Colonic mucosa (tissue), 4 donors: Measurements from ENCODE around the gene GABRP. TPM values are rescaled to one million over a fixed set of nuclear protein-coding genes. Genes with fewer than 3 reads are reported as not detected.

ENCODE experiments used
- DNase-seq: peaks from one replicate; pipeline ENCODE4 v3.0.0-alpha.2; 2020
- H3K27ac ChIP-seq: fragments of 200-600 bp; one replicate; pipeline ENCODE4 v1.8.0; 2021
- H3K27me3 ChIP-seq: fragments of 200-600 bp; one replicate; pipeline ENCODE4 v1.8.0; 2021
- H3K36me3 ChIP-seq: fragments of 200-600 bp; one replicate; pipeline ENCODE4 v1.8.0; 2021
- H3K4me1 ChIP-seq: fragments of 200-600 bp; one replicate; pipeline ENCODE4 v1.8.0; 2021; ENCODE audit warnings: mild to moderate bottlenecking
- H3K4me3 ChIP-seq: fragments of 200-600 bp; one replicate; pipeline ENCODE4 v1.8.0; 2021
- H3K9ac ChIP-seq, 2 donors: one replicate each; pipeline ENCODE4 v1.7.0; 2013; ENCODE audit warnings: control low read depth in 2 of 2, low read depth in 2 of 2, low read length in 2 of 2
- H3K9me3 ChIP-seq: fragments of 200-600 bp; one replicate; pipeline ENCODE4 v1.8.0; 2021
- CTCF ChIP-seq: fragments of 200-600 bp; IDR thresholded peaks from one replicate; pipeline ENCODE4 v1.8.0; 2022; ENCODE audit warnings: antibody characterized with exemption, mild to moderate bottlenecking
- intact Hi-C: fragments of 100-400 bp; cut with DNase I; formaldehyde crosslinking; loops from one replicate; pipeline ENCODE4 v1.14.1; 2022
- total RNA-seq, 2 donors: library from RNA; stranded (reverse); fragmentation: NEBNext Ultra II Directional in 1 of 2; extraction: Animal tissue kit (Norgen Biotek cat#: 25700) in 1 of 2; gene quantifications; one replicate each; pipeline ENCODE4 v1.2.1, GENCODE V29; 2021
- donor health status: healthy.
- donor health status: DM: no; HTN: no; CAD: no.
- donor health status: DM: no; HTN: no; CAD: no.

The GABRP gene
- total RNA-seq, 2 donors from 2014 or later: not detected

- Histone ChIP-seq H3K27ac (no peak overlapping the region), H3K9ac (no peak overlapping the region), H3K27me3 (no peaks in the 10 kb centered on the region), H3K36me3 (no peaks in the 10 kb centered on the region), H3K9me3 (no peaks in the 10 kb centered on the region), H3K4me3 (no peak overlapping the region), H3K4me1 (no peaks in the 10 kb centered on the region)
- no peak for DNase-seq
- intact Hi-C loops: no loop called here
- no peak for TF ChIP-seq CTCF
These were observed 42.8 kb upstream of the GABRP start for GRCh38 chr5:170740551-170741205.

GRCh38 chr5:170741801-170742200 is 41.7 kb upstream of the GABRP start:
- no peak overlapping the region for H3K27ac ChIP-seq
- H3K9me3 ChIP-seq: no peaks in the 10 kb centered on the region
- H3K27me3 ChIP-seq: no peaks in the 10 kb centered on the region
- TF ChIP-seq CTCF: no peak
- no peak for DNase-seq
- no peak overlapping the region for H3K9ac ChIP-seq
- no peaks in the 10 kb centered on the region for H3K4me1 ChIP-seq
- H3K36me3 ChIP-seq: no peaks in the 10 kb centered on the region
- intact Hi-C loops: no loop called here
- no peak overlapping the region for H3K4me3 ChIP-seq

GRCh38 chr5:170743876-170744212 is 39.7 kb upstream of the GABRP start:
- Histone ChIP-seq H3K27me3 (no peaks in the 10 kb centered on the region), H3K4me3 (no peak overlapping the region), H3K36me3 (no peaks in the 10 kb centered on the region), H3K4me1 (no peaks in the 10 kb centered on the region), H3K9ac (no peak overlapping the region), H3K27ac (no peak overlapping the region), H3K9me3 (no peaks in the 10 kb centered on the region)
- no peak for DNase-seq
- TF ChIP-seq CTCF: no peak
- intact Hi-C loops: loop anchor here (2.0 kb wide), 1 partner anchor 47 kb away; no protein-coding TSS in a partner anchor

- no peak for TF ChIP-seq CTCF
- no peak for DNase-seq
- no peaks in the 10 kb centered on the region for H3K9me3 ChIP-seq
- no peaks in the 10 kb centered on the region for H3K27me3 ChIP-seq
- no peak overlapping the region for H3K9ac ChIP-seq
- H3K36me3 ChIP-seq: no peaks in the 10 kb centered on the region
- no peak overlapping the region for H3K4me3 ChIP-seq
- H3K27ac ChIP-seq: no peak overlapping the region
- intact Hi-C loops: loop anchor here (2.0 to 5.0 kb wide), 2 partner anchors 45 to 592 kb away; no protein-coding TSS in a partner anchor
- no peaks in the 10 kb centered on the region for H3K4me1 ChIP-seq
These were observed 37.9 kb upstream of the GABRP start for GRCh38 chr5:170745481-170746071.

- DNase-seq: no peak
- no peaks in the 10 kb centered on the region for H3K36me3 ChIP-seq
- no peak overlapping the region for H3K27ac ChIP-seq
- H3K27me3 ChIP-seq: peaks cover 4% of the 10 kb centered on the region
- TF ChIP-seq CTCF: no peak
- no peaks in the 10 kb centered on the region for H3K4me1 ChIP-seq
- intact Hi-C loops: loop anchor here (5.0 kb wide), 1 partner anchor 591 kb away; no protein-coding TSS in a partner anchor
- no peak overlapping the region for H3K9ac ChIP-seq
- H3K9me3 ChIP-seq: no peaks in the 10 kb centered on the region
- H3K4me3 ChIP-seq: no peak overlapping the region
These were observed 37.2 kb upstream of the GABRP start for GRCh38 chr5:170746075-170746960.
